ENCODE data around the gene AUTS2.

GRCh38 chr7:70408477-70408876 is 810.2 kb downstream of the AUTS2 start:
- TF ChIP-seq CTCF (IDR thresholded peaks at IDR 0.05) = no peak
- TF ChIP-seq POLR2A (IDR thresholded peaks at IDR 0.05) = no peak
